PFSK-1 (cell line): ENCODE results near the gene B3GNT8.

Experiments used
- FOXP2 ChIP-seq: optimal IDR thresholded peaks from 2 replicates; pipeline ENCODE3; 2011; ENCODE audit warnings: borderline replicate concordance, control low read depth, inconsistent platforms; ENCODE audit not compliant: insufficient read depth; ENCODE audit errors: extremely low read length, extremely low read depth
- POLR2AphosphoS5 ChIP-seq: IDR thresholded peaks from 2 replicates; pipeline ENCODE4 v1.6.1; 2012; ENCODE audit warnings: low read depth, mild to moderate bottlenecking, control low read depth, low read length, moderate library complexity
- REST ChIP-seq, 2 experiments: IDR thresholded peaks; 2 replicates each; pipeline versions ENCODE4 v1.6.1 to v1.8.0; 2011 to 2012; ENCODE audit warnings: low read depth in 2 of 2, low read length in 2 of 2, control low read depth in 1 of 2, inconsistent platforms in 1 of 2, mild to moderate bottlenecking in 1 of 2, moderate library complexity in 1 of 2; ENCODE audit not compliant: insufficient read depth in 1 of 2
- SIN3A ChIP-seq: IDR thresholded peaks from 2 replicates; pipeline ENCODE4 v1.6.1; 2012; ENCODE audit warnings: mild to moderate bottlenecking, low read length, moderate library complexity, borderline replicate concordance; ENCODE audit not compliant: insufficient read depth
- TAF1 ChIP-seq: IDR thresholded peaks from 2 replicates; pipeline ENCODE4 v1.6.1; 2012; ENCODE audit warnings: low read length, control low read depth, borderline replicate concordance; ENCODE audit not compliant: insufficient read depth

B3GNT8 gene

GRCh38 chr19:41456342-41456918 is 29.3 kb upstream of the B3GNT8 start:
- TF ChIP-seq POLR2AphosphoS5, result no peak
- TF ChIP-seq REST (IDR thresholded peaks at IDR 0.05; ENCODE audit: insufficient read depth in 1 of 2, low read depth in 2 of 2, low read length in 2 of 2), result no peak
- TF ChIP-seq FOXP2, result no peak
- no peak for TF ChIP-seq SIN3A

- no peak for TF ChIP-seq REST (IDR thresholded peaks at IDR 0.05; ENCODE audit: insufficient read depth in 1 of 2, low read depth in 2 of 2, low read length in 2 of 2)
- no peak for TF ChIP-seq POLR2AphosphoS5
- no peak for TF ChIP-seq TAF1
- TF ChIP-seq FOXP2, result no peak
- TF ChIP-seq SIN3A, result no peak
These were observed 28.8 kb upstream of the B3GNT8 start for GRCh38 chr19:41455936-41456335.

GRCh38 chr19:41452584-41453275 is 25.6 kb upstream of the B3GNT8 start:
- TF ChIP-seq REST (IDR thresholded peaks at IDR 0.05; ENCODE audit: insufficient read depth in 1 of 2, low read depth in 2 of 2, low read length in 2 of 2) (no peak), SIN3A (no peak), TAF1 (no peak), POLR2AphosphoS5 (no peak), FOXP2 (no peak)

- TF ChIP-seq POLR2AphosphoS5 (no peak), TAF1 (no peak), SIN3A (no peak), REST (IDR thresholded peaks at IDR 0.05; ENCODE audit: insufficient read depth in 1 of 2, low read depth in 2 of 2, low read length in 2 of 2) (no peak), FOXP2 (no peak)
These were observed 22.6 kb upstream of the B3GNT8 start for GRCh38 chr19:41449865-41450178.
